Subcutaneous adipose tissue (tissue), 4 donors: ENCODE data around the gene MOB3C. TPM values are rescaled to one million over a fixed set of nuclear protein-coding genes. Genes with fewer than 3 reads are reported as not detected.

Experiments
- CTCF ChIP-seq: fragments of 450-650 bp; IDR thresholded peaks from one replicate; pipeline ENCODE4 v1.5.1; 2016; ENCODE audit warnings: low read depth, mild to moderate bottlenecking, control low read depth, antibody characterized with exemption, moderate library complexity
- total RNA-seq, 4 donors: library from RNA; depleted of rRNA; stranded (reverse); fragments of >200 nt; gene quantifications; one replicate each; pipeline ENCODE4 v1.1.0, GENCODE V29; 2016

The MOB3C gene
- total RNA-seq, 4 donors from 2014 or later, result 14.5 to 19.2 (median 16.4) TPM

DNA sequence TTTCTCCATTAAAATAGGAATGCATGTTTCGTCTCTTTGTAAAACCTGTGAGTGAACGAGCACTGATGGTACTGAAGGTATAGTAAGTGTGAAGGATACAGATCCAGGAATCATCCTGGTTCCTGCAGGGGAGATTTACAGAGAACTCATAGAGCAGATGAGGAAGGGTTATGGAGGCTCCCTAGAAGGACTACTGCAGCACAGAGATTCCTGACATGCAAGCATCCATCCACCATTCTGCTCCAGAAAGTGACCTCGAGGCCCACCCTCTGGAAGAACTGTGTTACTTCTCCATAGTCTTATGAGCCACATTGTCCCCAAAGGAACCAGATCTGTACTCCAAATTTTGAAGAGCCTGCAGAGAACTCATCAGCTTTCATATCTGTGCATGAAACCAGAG, 27.1 kb downstream of the MOB3C start:
- TF ChIP-seq CTCF, result no peak

DNA sequence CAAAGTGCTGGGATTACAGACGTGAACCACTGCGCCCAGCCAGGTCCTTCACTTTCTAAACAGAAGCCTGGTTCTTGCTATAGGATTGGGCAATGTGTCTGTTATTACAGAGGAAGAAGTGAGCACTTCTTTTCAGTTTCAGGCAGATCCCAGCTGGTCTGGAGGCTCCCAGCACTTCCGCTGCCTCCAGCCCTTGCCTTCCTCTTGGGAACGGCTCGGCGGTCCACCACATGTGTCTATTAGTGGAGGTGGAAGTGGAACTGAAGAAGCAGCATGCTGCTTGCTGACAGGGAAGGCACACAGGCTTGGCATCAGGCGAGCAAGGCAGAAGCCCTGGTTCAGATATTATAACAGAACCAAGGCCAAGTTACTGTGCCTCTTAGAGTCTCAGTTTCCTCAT, 29.5 kb downstream of the MOB3C start:
- no peak for TF ChIP-seq CTCF

GRCh38 chr1:46585312-46585938, 31.2 kb downstream of the MOB3C start:
- no peak for TF ChIP-seq CTCF

DNA sequence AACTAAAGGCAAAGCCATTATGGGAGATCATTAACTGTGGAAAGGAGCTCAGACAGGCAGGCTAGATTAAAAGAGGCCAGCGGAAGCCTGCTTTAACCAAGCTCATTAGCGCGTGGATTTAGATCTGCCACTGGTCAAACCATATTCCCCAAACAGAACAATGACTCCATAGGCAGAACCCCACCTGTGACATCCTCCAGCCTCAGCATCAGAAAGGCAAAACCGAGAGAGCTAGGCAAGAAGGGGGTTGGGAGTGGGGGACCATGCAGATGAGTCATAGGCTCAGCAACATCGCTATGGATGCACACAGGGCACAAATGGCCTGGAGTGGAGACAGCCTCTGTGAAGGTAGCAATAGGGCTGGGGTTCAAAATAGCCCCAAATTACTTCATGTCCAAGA, 33.1 kb downstream of the MOB3C start:
- TF ChIP-seq CTCF, result no peak

DNA sequence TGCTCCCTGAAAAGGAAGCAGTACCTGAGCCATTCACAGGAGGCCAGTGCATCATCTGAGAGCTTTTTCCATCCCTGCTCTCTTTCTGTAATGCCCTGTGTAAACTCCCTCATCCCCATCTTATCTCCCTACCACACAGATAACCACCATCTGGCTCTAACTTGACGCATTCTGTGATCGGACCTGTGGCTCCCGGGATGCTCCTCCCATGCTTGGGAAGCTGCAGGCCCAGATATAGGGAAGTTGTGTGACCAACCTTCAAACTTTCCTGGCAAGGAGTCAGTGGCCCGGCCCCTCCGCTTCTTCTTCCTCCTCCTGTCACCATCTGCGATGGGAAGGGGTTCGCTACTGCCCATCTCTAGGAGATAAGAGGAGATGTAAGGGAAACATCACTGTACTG, 33.6 kb downstream of the MOB3C start:
- TF ChIP-seq CTCF, result no peak

GRCh38 chr1:46581681-46582455, 34.7 kb downstream of the MOB3C start:
- TF ChIP-seq CTCF, result no peak

DNA sequence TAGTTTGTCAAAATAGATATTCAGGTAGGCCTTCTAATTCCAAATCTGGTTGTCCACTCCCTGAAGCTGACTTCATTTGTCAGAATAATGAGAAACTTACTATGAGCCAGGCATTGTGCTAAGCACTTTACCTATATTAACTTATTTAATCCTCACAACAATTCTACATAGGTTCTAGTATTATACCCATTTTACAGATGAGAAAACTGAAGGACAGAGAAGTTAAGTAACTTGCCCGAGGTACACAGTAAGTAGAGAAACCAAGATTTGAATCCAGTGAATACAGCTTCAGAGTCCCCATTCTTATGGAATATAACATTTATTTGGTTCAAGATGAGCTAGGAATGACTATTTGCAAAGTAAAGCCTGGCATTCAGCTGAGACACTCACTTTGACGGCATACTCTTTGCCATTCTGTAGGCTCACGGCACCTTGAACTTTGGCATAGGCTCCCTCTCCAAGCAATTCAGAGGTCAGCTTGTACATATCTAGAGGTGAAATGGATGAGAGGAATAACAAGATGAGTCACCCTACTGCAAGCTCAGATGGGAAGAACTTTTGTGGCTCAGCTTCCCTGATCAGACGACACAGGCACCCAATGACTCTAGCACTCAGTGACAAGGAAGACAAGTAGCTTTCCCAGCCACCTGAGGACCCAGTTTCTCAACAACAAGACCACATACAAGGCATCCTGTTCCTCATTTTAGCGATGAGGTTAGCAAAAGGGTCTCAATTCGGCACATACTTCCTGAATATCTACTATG, 36.3 kb downstream of the MOB3C start:
- TF ChIP-seq CTCF, result no peak
